HT1080 (cell line): ENCODE measurements around the gene ARX. TPM values are rescaled to one million over a fixed set of nuclear protein-coding genes. Genes with fewer than 3 reads are reported as not detected.

Experiments
- DNase-seq: peaks from one replicate; pipeline ENCODE4 v3.0.0-alpha.2; 2015; ENCODE audit warnings: low read depth
- total RNA-seq: library from RNA; depleted of rRNA; stranded (reverse); fragments of >200 nt; shearing (Covaris generic); gene quantifications from 2 replicates; pipeline ENCODE4 v1.2.3, GENCODE V29; 2014

ARX gene
- total RNA-seq, 1 experiment from 2014 or later = 0.03 TPM

DNA sequence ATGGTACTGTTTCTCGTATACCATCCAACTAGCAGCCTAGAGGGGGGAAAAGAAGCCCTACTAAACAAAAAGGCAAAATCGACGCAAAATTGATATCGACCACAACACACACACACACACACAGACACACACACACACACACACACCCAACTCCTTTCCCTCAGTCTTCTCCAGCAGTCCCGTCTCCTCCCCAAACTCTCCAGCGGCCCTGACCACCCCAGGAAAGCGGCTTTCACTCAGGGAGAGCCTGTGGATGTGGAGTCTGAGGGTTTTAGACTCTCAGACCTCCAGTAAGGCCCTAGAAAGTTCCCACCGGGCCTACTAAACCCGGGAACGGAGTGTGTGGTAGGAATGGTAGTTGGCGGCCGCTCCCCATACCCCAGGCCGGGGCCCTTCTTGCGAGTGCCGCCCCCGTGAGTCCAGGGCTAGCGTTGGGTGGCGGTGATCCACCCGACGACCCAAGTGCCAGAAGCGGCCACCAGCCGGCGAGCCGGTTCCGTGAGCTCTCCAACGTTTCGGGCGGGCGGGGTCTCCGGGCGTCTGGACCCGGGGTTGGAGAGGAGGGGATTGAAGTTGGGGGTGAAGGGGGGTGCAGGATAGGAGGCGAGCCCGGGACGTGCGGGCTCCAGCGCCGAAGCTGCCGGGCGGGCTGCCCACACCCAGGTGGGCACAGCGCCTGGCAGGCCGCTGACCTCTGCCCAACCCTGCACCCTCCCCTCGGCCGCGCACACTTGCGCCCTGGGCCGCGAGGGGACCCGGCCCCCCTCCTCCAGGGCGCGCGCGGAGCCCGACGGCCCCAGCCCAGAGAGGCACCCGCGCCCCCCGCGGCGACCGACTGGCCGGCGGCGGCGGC is 13.7 kb downstream of the ARX start:
- DNase-seq = no peak

DNA sequence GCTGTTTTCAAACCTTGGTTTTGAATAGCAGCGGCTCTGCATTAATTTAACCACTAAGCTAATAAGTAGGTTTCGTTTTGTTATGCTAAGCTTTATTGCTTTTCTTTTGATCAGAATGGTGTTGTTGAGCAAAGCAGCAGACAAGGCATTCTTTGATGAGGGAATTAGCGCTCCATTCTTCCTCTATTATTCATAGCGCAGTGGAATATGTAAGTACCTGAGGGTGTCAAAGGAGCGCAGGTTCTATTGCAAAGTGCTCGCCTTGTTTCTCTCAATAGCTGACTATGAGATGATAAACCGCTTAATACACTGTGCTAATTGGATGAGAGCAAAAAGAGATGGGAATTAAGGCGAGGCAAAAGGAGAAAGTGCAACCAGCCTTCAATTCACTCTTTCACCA is 16.3 kb downstream of the ARX start:
- DNase-seq = no peak

DNA sequence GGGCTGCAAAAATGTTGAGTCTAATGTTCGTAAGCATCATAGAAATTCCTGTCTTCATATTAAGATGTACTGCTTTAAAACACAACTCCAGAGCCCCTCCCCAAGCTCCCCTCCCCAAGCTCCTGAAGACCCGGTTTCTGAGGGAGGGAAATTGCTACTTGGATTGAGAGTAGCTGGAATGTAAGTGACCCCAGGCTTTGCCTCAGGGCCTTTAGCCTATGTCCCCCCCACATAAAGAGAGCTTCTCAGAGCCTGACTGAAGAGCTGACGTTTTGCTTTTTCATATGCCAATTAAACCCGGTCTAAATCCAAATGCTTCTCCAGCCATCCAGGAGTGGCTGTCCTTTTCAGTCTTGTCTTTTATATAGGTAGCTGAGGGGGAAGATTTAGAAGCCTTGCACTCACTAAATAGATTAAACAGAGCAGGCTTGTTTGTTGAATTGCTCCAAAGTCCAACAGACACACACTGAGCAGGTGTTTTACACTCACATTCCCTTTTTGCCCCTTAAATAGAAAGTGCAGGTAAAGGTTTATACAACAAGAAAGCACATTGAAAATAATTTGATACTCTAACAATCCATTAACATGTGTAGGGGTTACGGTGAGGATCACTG is 19.6 kb downstream of the ARX start:
- DNase-seq = no peak

DNA sequence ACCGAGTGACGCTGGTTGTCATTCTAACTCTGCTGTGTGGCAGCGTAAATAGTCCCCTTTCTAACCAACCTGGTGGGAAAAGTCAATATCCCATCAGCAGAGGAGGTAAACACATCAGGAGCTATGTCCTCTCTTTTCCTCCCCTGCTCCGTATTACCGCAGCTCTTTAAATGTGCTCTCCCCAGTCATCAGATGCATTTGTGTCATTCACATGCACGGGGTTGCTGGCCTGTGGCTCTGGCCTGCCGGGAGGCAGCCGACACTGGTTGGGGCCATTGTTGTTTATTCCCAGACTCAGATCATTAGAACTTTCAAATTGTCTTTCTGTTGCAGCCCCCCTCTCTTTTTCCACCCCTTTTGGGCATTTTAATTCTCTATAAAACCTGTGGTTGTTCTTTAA is 21.9 kb downstream of the ARX start:
- no peak for DNase-seq

DNA sequence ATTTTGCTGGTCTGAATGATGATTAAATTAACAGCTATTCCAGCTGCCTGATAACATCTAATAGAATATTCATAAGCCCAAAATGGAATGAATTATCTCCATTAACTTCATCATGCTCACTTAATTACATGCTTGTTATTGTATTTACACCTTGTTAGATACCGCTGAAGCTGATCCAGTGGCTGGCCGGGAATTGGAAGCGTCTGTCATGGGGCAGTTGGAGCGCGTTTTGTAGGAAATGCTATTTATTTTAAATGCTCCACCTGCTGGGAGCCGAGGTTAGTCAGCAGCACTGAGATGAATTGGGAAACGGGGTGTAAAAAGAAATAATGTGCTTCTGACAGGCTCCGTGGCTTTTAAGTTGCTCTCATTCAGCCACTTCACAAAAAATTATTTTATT is 25.2 kb downstream of the ARX start:
- no peak for DNase-seq

DNA sequence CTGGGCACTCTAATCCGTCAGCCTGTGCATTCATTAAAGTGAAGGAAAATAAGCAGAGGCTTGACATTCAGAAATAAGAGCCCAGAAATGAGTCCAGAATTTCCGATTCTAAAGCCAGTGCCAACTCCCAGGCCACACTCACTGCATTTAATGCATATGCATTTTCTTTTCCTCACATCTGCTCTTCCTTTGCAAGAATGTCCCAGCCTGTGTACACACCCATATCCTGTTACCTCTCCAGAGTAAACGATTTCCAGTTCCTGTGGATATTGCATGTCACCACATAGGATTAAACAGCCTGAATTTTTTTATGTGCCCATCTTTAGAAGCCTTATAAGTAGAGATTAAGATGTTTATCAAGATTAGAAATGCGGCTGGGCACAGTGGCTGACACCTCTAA is 27.5 kb downstream of the ARX start:
- DNase-seq = no peak

DNA sequence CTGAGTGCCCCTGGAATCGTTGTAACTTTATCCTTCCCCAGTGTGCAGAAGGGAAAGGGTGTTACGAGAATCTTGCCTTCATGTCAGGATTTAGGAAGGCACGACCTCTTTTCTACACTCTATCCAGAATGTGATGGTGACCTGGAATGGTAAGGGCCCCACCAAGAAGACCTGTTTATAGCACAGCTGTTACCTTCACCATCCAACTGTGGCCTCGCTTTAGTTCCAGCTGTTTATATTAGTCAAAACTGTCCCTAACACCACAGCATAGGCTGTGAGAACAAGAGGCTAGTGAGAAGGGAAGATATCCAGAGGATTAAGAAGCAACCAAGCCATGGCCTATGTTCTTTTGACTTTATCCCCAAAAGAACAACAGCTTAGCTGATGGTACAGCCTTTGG is 28.0 kb downstream of the ARX start:
- no peak for DNase-seq

DNA sequence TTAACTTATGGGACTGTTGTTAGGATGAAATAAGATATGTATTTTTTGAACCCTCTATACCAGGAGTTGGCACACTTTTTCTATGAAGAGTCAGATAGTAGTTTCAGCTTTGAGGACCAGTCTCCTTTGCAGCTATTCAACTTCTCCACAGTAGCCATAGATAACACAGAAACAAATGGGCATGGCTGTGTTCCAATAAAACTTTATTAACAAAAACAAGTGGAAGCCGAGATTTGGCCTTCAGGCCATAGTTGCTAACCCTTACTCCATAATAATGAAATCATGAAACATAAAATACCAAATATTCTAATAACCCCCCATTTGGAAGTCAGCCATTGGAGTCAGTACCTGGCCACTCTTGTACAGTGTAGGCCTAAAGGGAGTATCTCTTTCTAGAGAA is 30.6 kb downstream of the ARX start:
- DNase-seq = no peak

DNA sequence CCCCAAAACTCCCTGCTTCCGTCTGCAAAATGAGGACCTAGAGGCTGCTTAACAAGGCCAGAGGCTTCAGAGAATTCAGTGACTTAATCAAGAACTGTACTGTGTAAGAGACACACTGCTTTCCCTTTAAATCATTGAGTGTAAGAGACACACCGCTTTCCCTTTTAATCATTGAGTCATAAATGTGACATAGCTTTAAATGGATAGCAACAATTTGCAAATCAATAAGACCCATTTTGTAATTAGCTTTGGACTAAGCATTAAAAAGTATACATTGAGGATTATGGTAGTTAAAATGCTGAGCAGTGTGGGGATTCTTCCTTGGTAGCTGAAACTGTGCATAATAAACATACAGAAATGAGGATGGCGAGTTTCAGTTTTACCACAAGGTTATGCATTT is 31.8 kb downstream of the ARX start:
- no peak for DNase-seq

DNA sequence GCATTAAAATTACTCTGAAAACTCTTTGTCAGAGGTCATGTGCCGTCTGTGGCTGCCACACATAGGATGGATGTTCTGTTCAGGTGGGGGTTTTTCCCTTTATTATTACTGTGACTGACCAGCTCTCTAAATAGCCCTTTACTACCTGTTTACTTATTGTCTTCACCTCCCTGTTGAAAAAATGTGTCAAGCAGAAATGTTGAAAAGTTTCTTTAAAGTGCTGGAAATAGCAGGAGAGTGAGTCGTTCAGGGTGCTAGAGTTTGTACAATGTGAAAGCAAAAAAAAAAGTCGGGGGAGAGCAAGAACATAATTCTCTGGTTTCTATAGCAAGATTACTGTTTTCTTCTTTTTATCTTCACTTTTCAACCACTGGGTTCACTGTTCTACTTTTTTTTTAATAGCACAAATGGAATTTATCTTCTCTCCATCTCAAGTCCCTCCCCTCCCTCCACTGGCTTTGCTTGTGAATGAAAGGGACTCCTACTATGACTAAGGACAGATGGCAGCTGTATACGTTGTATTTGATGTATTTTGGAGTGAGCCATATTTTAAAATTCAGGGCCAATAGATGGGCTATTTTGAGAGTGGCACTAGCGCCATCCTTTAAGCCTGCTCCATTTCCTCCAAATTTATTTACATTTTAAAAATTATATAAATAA is 33.3 kb downstream of the ARX start:
- peak; percentile 9 for DNase-seq

DNA sequence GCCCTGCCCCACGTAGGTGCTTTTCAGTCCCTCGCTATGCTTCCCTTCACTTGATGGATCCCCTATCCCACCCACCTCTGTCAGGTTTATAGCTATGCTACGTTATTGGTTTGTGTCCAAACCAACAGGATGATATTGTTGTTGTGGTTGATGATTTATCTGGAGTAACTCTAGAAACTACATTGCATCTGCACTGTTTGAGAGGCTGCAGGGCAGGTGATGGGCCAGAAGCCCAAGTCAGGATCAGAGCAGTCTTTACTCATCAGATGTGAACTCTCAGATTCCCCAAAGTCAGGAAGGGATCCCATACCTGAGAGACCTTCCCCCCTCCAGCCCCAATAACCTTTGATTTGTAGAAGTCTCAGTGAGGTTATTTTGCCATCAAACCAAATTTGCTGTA is 34.7 kb downstream of the ARX start:
- DNase-seq = no peak

DNA sequence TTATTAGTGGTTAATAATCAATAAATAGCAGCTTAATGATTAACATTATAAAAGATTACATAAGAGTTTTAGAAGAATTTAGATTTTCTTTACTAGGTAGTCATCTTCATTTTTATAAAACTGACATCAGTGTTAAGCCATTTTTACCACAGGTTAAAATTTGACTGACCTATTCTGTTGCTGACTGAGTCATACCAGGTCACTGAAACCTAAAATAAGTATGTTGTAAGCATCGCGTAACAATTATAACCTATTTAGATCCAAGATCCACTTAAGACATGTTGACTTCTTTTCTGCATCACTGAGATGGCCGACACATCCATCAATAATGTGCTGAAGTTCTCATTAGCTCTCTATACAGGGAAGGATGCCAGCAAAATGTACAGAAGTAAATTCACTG is 36.7 kb downstream of the ARX start:
- no peak for DNase-seq

DNA sequence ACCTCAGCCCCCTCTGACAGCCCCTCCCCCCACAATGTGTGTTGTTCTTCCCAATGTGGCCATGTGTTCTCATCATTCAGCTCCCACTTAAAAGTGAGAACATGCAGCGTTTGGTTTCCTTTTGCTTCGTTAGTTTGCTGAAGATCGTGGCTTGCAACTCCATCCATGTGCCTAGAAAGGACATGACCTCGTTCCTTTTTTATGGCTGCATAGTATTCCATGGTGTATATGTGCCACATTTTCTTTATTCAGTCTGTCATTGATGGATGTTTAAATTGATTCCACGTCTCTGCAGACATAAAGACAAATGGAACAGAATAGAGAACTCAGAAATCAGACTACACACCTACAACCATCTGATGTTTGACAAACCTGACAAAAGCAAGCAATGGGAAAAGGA is 46.0 kb downstream of the ARX start:
- no peak for DNase-seq

DNA sequence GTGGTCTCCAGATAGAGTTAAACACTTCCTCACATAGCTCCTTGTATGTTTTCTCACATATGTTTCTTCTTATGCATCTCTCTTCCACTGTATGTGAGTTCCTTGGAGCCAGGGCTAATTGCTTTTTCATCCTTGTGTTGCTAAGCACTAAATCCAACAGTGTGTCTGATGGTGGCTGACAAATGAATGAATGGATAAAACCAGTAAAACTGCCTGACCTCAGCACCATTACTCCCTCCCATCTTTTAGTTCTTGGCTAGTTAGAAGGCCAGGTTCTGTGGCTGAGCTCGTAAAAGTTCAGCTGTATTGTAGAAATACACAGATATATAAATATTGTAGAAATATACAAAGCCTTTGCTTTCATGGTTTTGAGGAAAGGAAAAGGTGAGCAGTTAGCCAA is 50.4 kb downstream of the ARX start:
- no peak for DNase-seq

DNA sequence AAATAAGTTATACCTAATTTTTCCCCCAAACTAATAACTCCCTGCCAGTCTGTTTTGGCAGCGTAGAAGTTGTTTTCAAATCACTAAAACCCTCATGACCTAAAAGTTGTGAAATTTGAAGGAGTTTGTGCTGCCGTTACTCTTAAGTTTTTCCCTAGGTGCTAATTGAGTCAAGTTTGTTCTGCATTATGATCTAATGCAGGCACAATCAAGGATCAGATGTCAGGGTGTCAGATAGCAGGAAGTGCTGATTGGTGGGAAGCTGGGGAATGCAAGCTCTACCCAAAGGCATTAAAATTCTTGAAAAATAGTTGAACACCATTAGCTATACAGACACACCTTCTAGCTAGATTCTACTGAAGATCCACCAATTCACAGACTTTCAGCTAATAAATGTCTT is 51.9 kb downstream of the ARX start:
- DNase-seq = no peak

DNA sequence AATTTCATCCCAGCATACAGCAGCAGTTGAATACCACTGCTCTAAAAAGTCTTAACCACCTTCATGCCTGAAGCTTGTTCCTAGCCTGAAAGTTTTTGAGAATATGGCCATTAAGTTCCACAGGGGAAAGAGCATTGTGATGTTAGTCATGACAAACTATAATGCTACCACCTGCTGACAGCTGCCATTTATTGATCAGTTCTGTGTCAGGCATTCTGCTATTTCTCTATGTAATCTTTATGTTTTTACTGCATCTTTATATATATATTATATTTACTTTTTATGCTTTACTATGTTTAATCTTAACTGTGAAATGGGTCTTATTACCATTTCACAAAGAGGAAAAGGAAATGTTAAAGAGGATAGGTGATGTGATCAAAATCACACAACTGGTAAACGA is 54.0 kb downstream of the ARX start:
- DNase-seq = no peak

DNA sequence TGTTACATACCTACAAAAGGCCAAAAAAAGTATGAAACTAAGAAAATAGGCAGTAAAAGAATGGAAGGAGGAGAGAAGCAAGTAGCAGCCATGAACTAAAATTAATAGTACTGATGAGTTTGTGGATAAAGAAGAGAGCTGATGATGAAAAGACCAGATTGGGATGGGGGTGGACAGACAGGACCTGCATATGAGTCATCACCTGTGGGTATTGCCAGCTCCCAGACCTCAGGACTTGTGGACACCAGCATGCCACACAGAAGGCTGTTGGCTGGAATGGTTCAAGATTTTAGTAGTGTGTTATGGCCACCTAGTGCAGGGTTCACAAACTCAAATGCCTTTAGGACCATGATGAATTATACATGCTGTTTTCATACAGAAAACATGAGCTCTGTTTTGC is 58.9 kb downstream of the ARX start:
- DNase-seq = peak; percentile 55

DNA sequence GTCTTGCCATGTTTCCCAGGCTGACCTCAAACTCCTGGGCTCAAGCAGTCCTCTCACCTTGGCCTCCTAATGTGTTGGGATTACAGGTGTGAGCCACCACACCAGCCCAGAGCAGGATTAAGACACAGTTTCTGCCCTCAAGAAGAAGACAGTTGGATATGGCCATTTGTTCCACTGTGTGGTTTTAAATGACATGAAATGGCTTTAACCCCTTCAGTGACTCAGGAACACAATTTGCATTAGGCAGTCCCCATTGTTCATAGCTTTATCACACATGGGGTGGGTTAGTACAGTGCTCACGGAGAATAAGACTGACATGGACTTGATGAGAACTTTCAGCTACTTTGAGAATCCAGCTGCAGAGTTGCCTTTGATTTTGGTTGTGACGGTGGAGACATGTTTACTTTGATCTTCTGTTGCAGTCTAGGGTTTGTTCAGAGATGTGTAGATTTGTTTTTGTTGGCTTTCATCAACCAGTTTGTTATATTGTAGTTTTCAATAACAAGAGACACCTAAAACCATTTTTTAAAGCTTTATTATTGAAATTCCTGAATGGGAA is 60.3 kb downstream of the ARX start:
- DNase-seq = no peak

DNA sequence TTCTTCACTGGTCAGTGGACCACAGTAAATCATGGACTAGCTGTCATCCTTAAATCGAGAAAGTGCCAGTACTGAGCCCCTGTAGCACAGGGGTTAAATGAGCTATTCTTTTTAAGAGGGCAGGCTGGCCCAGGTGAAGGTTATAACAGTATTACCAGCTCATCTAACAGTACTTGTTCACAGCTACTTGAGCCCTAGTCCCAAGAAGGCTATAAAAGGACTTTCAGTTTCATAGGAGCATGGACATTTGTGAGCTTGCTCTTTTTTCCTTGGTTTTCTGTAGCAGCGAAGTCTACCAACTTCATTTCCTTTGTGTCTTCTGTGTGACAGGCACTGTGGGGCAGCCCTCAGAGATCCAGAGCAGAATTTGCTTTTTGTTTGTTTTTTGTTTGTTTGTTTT is 61.0 kb downstream of the ARX start:
- no peak for DNase-seq
